ENCODE measurements around the gene TMUB2. TPM values are rescaled to one million over a fixed set of nuclear protein-coding genes. Genes with fewer than 3 reads are reported as not detected.

The TMUB2 gene
- total and polyA plus RNA-seq, 2 of the 13 experiments (the other 11 are each of a cell fraction or from before 2014, with no cell fraction given) = 26.9 to 50.8 TPM

DNA sequence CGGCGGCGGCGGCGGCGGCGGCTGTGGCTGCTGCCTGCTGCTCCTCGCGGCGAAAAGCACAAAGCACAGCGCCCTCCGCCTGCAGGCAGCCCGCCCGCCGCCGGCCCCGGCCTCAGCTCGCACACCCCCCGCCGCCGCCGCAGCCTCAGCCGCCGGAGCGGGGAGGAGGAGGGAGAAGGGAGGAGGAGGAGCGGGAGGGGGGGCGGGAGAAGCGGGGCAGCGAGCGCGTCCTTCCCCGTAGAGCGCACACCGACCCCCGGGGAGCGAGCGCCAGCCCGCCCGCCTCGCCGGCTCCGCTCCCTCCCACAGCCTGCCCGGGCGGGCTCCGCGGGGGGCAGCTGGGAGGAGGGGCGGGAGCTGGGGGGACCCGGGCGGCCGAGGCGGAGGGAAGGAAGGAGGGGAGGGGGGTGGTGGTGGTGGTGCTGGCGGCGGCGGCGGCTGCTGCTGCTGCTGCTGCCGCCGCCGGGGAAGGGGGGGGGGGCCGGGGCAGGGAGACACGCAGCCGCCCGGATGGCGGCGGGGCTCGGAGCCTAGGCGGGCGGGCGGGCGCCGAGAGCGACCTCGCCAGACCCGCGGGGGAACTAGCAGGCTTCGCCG, 32.9 kb downstream of the TMUB2 start, which contains the start of gene UBTF:
Gene UBTF (minus strand): TSS at position 60 of the 597 bp plus-strand sequence. CDS start 1,446 bp downstream, outside the sequence.
- Histone ChIP-seq H3K9me3 (ENCODE audit: low read length) (no peaks in the 10 kb centered on the region), H4K20me1 (ENCODE audit: insufficient read depth, low read length) (no peaks in the 10 kb centered on the region; the same call in 1 of the 2 replicates), H3K4me3 (replicated peaks in 1 of 3; ENCODE audit: insufficient read depth in 1 of 3, low read depth in 2 of 3, low read length in 3 of 3) (peak within 1 kb of the TSS; percentile 88 to 99 (median 98)), H3K27me3 (ENCODE audit: control insufficient read depth in 1 of 2, insufficient read depth in 2 of 2, low read length in 2 of 2) (no peaks in the 10 kb centered on the region; a peak in 1 of 5 replicates), H3K4me2 (ENCODE audit: low read depth, low read length) (peak within 1 kb of the TSS; percentile 95), H3K36me3 (replicated peaks in 1 of 2; ENCODE audit: control insufficient read depth in 1 of 2, insufficient read depth in 2 of 2, low read length in 2 of 2) (peaks cover 18 to 23% of the 10 kb centered on the region in 2 experiments), H2AFZ (ENCODE audit: low read length) (no peak within 1 kb of the TSS), H3K79me2 (ENCODE audit: insufficient read depth, low read length) (peaks cover 28% of the 10 kb centered on the region), H3K9ac (ENCODE audit: insufficient read depth, low read depth, low read length) (peak within 1 kb of the TSS; percentile 94), H3K4me1 (ENCODE audit: insufficient read depth, low read length) (peaks cover 34% of the 10 kb centered on the region), H3K27ac (ENCODE audit: extremely low read length, insufficient read depth, low read length) (peak within 1 kb of the TSS; percentile 89)
- intact Hi-C loops (cut with micrococcal nuclease; ENCODE audit: unreplicated experiment) (loop anchor here (2.0 kb wide), 2 partner anchors 17 to 105 kb away; partner anchors contain the start of gene SLC25A39), in situ Hi-C loops (cut with HindIII; ENCODE audit: extremely low pct_ligation_motif_present, low pct_unique_long_range_greater_than_20kb) (loop anchor here (5.0 kb wide), 1 partner anchor 108 kb away; no protein-coding TSS in a partner anchor)
- CTCF ChIA-PET (ENCODE audit: low intra/inter-chr PET ratio, low total read pairs) = no interaction called here
- FAIRE-seq = no peak
- BruUV-seq (replicated peaks) = no TSS peak
- ATAC-seq = peak; percentile 13
- under 1% methylated on average over 25 of the region's 76 CpGs for WGBS (ENCODE audit: low lambda C conversion rate)
- peak; percentile 51 for DNase-seq (ENCODE audit: low spot score)
- POLR2A ChIA-PET = interaction anchor here (0.6 to 3.9 kb wide), 11 partner anchors 9 to 149 kb away, joined by 3 to 25 read pairs (median 3); partner anchors contain the start of genes ATXN7L3, FAM171A2, G6PC3 and GRN
- peak in 1 of 2 experiments; percentile 41; a peak in 2 of 4 replicates for TF ChIP-seq POLR2A (IDR thresholded peaks at IDR 0.05; ENCODE audit: insufficient read depth in 1 of 2, low read depth in 2 of 2, low read length in 2 of 2)
- TF ChIP-seq HOXA7 (CRISPR knock-in tag; IDR thresholded peaks at IDR 0.05) = no peak
- no peak for TF ChIP-seq SOX5 (CRISPR knock-in tag; IDR thresholded peaks at IDR 0.05; ENCODE audit: borderline replicate concordance)
- TF ChIP-seq ZNF878 (CRISPR knock-in tag; IDR thresholded peaks at IDR 0.05) = 0 out of 2 replicates have a peak, but pooled peaks have one; percentile 41
- TF ChIP-seq, protein P1, sequence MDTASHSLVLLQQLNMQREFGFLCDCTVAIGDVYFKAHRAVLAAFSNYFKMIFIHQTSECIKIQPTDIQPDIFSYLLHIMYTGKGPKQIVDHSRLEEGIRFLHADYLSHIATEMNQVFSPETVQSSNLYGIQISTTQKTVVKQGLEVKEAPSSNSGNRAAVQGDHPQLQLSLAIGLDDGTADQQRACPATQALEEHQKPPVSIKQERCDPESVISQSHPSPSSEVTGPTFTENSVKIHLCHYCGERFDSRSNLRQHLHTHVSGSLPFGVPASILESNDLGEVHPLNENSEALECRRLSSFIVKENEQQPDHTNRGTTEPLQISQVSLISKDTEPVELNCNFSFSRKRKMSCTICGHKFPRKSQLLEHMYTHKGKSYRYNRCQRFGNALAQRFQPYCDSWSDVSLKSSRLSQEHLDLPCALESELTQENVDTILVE (CRISPR knock-in tag; IDR thresholded peaks at IDR 0.05) = peak; percentile 34; the same call in 1 of the 2 replicates
- TF ChIP-seq SOX13 (IDR thresholded peaks at IDR 0.05) = no peak
- TF ChIP-seq SOX13 (CRISPR knock-in tag; conservative IDR thresholded peaks at IDR 0.05 in 1 of 2, IDR thresholded peaks at IDR 0.05 in 1 of 2) = no peak
- no peak for TF ChIP-seq ZNF354B (CRISPR knock-in tag; IDR thresholded peaks at IDR 0.05)
- TF ChIP-seq SALL2 (CRISPR knock-in tag; IDR thresholded peaks at IDR 0.05) = no peak
- TF ChIP-seq ARNT2 (CRISPR knock-in tag; IDR thresholded peaks at IDR 0.05; ENCODE audit: low read depth) = peak; percentile 48; the same call in 1 of the 2 replicates
- TF ChIP-seq KDM5B (CRISPR knock-in tag; IDR thresholded peaks at IDR 0.05; ENCODE audit: borderline replicate concordance) = no peak
- TF ChIP-seq RBAK (CRISPR knock-in tag; IDR thresholded peaks at IDR 0.05) = no peak
- no peak for TF ChIP-seq FOSL2 (CRISPR knock-in tag; IDR thresholded peaks at IDR 0.05)
- TF ChIP-seq, protein P2, sequence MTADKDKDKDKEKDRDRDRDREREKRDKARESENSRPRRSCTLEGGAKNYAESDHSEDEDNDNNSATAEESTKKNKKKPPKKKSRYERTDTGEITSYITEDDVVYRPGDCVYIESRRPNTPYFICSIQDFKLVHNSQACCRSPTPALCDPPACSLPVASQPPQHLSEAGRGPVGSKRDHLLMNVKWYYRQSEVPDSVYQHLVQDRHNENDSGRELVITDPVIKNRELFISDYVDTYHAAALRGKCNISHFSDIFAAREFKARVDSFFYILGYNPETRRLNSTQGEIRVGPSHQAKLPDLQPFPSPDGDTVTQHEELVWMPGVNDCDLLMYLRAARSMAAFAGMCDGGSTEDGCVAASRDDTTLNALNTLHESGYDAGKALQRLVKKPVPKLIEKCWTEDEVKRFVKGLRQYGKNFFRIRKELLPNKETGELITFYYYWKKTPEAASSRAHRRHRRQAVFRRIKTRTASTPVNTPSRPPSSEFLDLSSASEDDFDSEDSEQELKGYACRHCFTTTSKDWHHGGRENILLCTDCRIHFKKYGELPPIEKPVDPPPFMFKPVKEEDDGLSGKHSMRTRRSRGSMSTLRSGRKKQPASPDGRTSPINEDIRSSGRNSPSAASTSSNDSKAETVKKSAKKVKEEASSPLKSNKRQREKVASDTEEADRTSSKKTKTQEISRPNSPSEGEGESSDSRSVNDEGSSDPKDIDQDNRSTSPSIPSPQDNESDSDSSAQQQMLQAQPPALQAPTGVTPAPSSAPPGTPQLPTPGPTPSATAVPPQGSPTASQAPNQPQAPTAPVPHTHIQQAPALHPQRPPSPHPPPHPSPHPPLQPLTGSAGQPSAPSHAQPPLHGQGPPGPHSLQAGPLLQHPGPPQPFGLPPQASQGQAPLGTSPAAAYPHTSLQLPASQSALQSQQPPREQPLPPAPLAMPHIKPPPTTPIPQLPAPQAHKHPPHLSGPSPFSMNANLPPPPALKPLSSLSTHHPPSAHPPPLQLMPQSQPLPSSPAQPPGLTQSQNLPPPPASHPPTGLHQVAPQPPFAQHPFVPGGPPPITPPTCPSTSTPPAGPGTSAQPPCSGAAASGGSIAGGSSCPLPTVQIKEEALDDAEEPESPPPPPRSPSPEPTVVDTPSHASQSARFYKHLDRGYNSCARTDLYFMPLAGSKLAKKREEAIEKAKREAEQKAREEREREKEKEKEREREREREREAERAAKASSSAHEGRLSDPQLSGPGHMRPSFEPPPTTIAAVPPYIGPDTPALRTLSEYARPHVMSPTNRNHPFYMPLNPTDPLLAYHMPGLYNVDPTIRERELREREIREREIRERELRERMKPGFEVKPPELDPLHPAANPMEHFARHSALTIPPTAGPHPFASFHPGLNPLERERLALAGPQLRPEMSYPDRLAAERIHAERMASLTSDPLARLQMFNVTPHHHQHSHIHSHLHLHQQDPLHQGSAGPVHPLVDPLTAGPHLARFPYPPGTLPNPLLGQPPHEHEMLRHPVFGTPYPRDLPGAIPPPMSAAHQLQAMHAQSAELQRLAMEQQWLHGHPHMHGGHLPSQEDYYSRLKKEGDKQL (CRISPR knock-in tag; IDR thresholded peaks at IDR 0.05; ENCODE audit: low read depth) = no peak
- no peak for TF ChIP-seq SKI (IDR thresholded peaks at IDR 0.05; ENCODE audit: partially characterized antibody)
- TF ChIP-seq ETV5 (CRISPR knock-in tag; IDR thresholded peaks at IDR 0.05; ENCODE audit: borderline replicate concordance) = 0 out of 2 replicates have a peak, but pooled peaks have one; percentile 12

Data from HepG2 (cell line).